Activated naive CD4-positive, alpha-beta T cell (primary cell): ENCODE results near the gene WNT7A.

Experiments used
- DNase-seq, 4 experiments: peaks; one replicate each; lab custom pipeline; 2025; lab: John Stamatoyannopoulos, UW

Gene WNT7A

GRCh38 chr3:13884851-13885703, 5.2 kb upstream of the WNT7A start:
- DNase-seq: peak in 3 of 4 experiments; percentile 34 to 63 (median 59)

GRCh38 chr3:13883681-13884080, 3.8 kb upstream of the WNT7A start:
- no peak for DNase-seq

- DNase-seq: no peak
These were observed 3.0 kb upstream of the WNT7A start for GRCh38 chr3:13882876-13883275.

GRCh38 chr3:13881536-13882410, 1.9 kb upstream of the WNT7A start:
- no peak for DNase-seq

GRCh38 chr3:13880811-13881156, 913 bp upstream of the WNT7A start:
- DNase-seq: no peak

- DNase-seq: peak in 1 of 4 experiments; percentile 59
These were observed 547 bp downstream of the WNT7A start for GRCh38 chr3:13879102-13879945.

GRCh38 chr3:13878281-13879101, 1.4 kb downstream of the WNT7A start:
- DNase-seq: no peak

- no peak for DNase-seq
These were observed 2.0 kb downstream of the WNT7A start for GRCh38 chr3:13877911-13878280.

- no peak for DNase-seq
These were observed 3.3 kb downstream of the WNT7A start for GRCh38 chr3:13876451-13877100.

- no peak for DNase-seq
These were observed 5.0 kb downstream of the WNT7A start for GRCh38 chr3:13874891-13875290.

GRCh38 chr3:13873818-13874217, 6.1 kb downstream of the WNT7A start:
- DNase-seq: no peak

- no peak for DNase-seq
These were observed 7.4 kb downstream of the WNT7A start for GRCh38 chr3:13872451-13872850.

GRCh38 chr3:13871791-13872190, 8.1 kb downstream of the WNT7A start:
- no peak for DNase-seq

GRCh38 chr3:13870902-13871301, 9.0 kb downstream of the WNT7A start:
- DNase-seq: no peak

GRCh38 chr3:13869761-13870343, 10.0 kb downstream of the WNT7A start:
- no peak for DNase-seq

GRCh38 chr3:13868844-13869724, 10.8 kb downstream of the WNT7A start:
- DNase-seq: no peak

GRCh38 chr3:13867732-13868131, 12.1 kb downstream of the WNT7A start:
- no peak for DNase-seq

- DNase-seq: peak in 2 of 4 experiments; percentile 19 to 32
These were observed 13.6 kb downstream of the WNT7A start for GRCh38 chr3:13866041-13866965.
